Endothelial cell of umbilical vein (primary cell): ENCODE data around the gene TEX101. TPM values are rescaled to one million over a fixed set of nuclear protein-coding genes. Genes with fewer than 3 reads are reported as not detected.

Experiments used
- BruUV-seq: library from RNA; stranded (reverse); fragments of 400-500 nt; replicated peaks from 2 replicates; lab custom pipeline; 2021; lab: Mats Ljungman, UMichigan
- CTCF ChIA-PET: fragments of 300-600, 350-600 bp; sonication (Branson Sonifier 250); formaldehyde crosslinking; loops from one replicate; lab custom pipeline; 2021; ENCODE audit warnings: antibody characterized with exemption, inconsistent platforms; lab: Charles Lee
- POLR2A ChIA-PET: fragments of 300-600, 350-600 bp; sonication (Branson Sonifier 250); formaldehyde crosslinking; loops from one replicate; lab custom pipeline; 2021; ENCODE audit warnings: antibody characterized with exemption, inconsistent platforms; lab: Charles Lee
- DNase-seq: peaks from one replicate; pipeline ENCODE4 v3.0.0-alpha.2; 2011; ENCODE audit warnings: low read depth, low spot score
- FAIRE-seq: peaks from 2 replicates; lab custom pipeline; 2011; peaks lifted over from hg19 to GRCh38; lab: Jason Lieb, UNC
- H2AFZ ChIP-seq: 2 replicates; pipeline ENCODE4 v1.6.0; 2012; ENCODE audit warnings: low read depth, low read length, control low read depth, inconsistent platforms
- H3K27ac ChIP-seq: 2 replicates; pipeline ENCODE4 v1.5.1; 2011; ENCODE audit warnings: low read depth, mild to moderate bottlenecking, control low read depth, low read length, moderate library complexity; ENCODE audit not compliant: insufficient read depth
- H3K27me3 ChIP-seq, 2 experiments: 2 replicates each; pipeline versions ENCODE4 v1.6.0 to v1.6.1; 2011; ENCODE audit warnings: low read length in 2 of 2, mixed read lengths in 1 of 2; ENCODE audit not compliant: control insufficient read depth in 2 of 2, insufficient read depth in 2 of 2
- H3K36me3 ChIP-seq, 2 experiments: 2 replicates in 1 of 2; 3 replicates in 1 of 2; pipeline ENCODE4 v1.5.1; 2011; ENCODE audit warnings: low read length in 2 of 2, mild to moderate bottlenecking in 1 of 2, moderate library complexity in 1 of 2; ENCODE audit not compliant: control insufficient read depth in 2 of 2, insufficient read depth in 2 of 2; ENCODE audit errors: extremely low read depth in 1 of 2
- H3K4me1 ChIP-seq: 3 replicates; pipeline ENCODE4 v1.5.1; 2011; ENCODE audit warnings: mild to moderate bottlenecking, low read length; ENCODE audit not compliant: control insufficient read depth, insufficient read depth; ENCODE audit errors: extremely low read depth
- H3K4me2 ChIP-seq: 2 replicates; pipeline ENCODE4 v1.6.1; 2011; ENCODE audit warnings: low read length, control low read depth, mixed read lengths; ENCODE audit not compliant: insufficient read depth
- H3K4me3 ChIP-seq, 3 experiments: fragments of 200-600 bp in 1 of 3; sonication (generic), shearing (Covaris generic) in 1 of 3; replicated peaks in 1 of 3; 2 replicates each; pipeline ENCODE4 v1.5.1; 2011 to 2016; ENCODE audit warnings: control low read depth in 3 of 3, low read length in 3 of 3, mild to moderate bottlenecking in 2 of 3, inconsistent platforms in 1 of 3, low read depth in 1 of 3, moderate library complexity in 1 of 3; ENCODE audit not compliant: insufficient read depth in 1 of 3
- H3K79me2 ChIP-seq: 2 replicates; pipeline ENCODE4 v1.6.0; 2012; ENCODE audit warnings: low read length, inconsistent platforms; ENCODE audit not compliant: control insufficient read depth, insufficient read depth
- H3K9ac ChIP-seq: replicated peaks from 2 replicates; pipeline ENCODE3; 2011; ENCODE audit warnings: low read length, control low read depth; ENCODE audit not compliant: insufficient read depth; ENCODE audit errors: extremely low read depth
- H3K9me1 ChIP-seq: replicated peaks from 3 replicates; pipeline ENCODE4 v1.6.0; 2011; ENCODE audit warnings: mild to moderate bottlenecking, low read length; ENCODE audit not compliant: control insufficient read depth, insufficient read depth; ENCODE audit errors: extremely low read depth
- H3K9me3 ChIP-seq: replicated peaks from 2 replicates; pipeline ENCODE4 v1.5.1; 2012; ENCODE audit warnings: low read length, inconsistent platforms; ENCODE audit not compliant: control insufficient read depth, insufficient read depth
- H4K20me1 ChIP-seq: replicated peaks from 2 replicates; pipeline ENCODE3; 2011; ENCODE audit warnings: mild to moderate bottlenecking, low read length; ENCODE audit not compliant: control insufficient read depth, insufficient read depth; ENCODE audit errors: extremely low read depth
- CTCF ChIP-seq, 2 donors: IDR thresholded peaks; 1 replicate in 1 of 2; 2 replicates in 1 of 2; pipeline ENCODE4 v1.5.1; 2011; ENCODE audit warnings: low read length in 2 of 2, mild to moderate bottlenecking in 2 of 2, moderate library complexity in 2 of 2, control low read depth in 1 of 2, inconsistent platforms in 1 of 2, low read depth in 1 of 2; ENCODE audit not compliant: insufficient read depth in 1 of 2; ENCODE audit errors: extremely low read depth in 1 of 2
- EZH2 ChIP-seq: IDR thresholded peaks from 2 replicates; pipeline ENCODE4 v1.6.1; 2012; ENCODE audit warnings: borderline replicate concordance, low read depth, mild to moderate bottlenecking, moderate library complexity, low read length, inconsistent platforms; ENCODE audit not compliant: severe bottlenecking
- FOS ChIP-seq: IDR thresholded peaks from 2 replicates; pipeline ENCODE4 v1.6.1; 2011; ENCODE audit warnings: mild to moderate bottlenecking, low read length, moderate library complexity, borderline replicate concordance; ENCODE audit not compliant: insufficient read depth
- GATA2 ChIP-seq: IDR thresholded peaks from 2 replicates; pipeline ENCODE4 v1.7.0; 2011; ENCODE audit warnings: low read depth, mild to moderate bottlenecking, moderate library complexity, mixed read lengths, low read length; ENCODE audit not compliant: insufficient read length, insufficient read depth
- JUN ChIP-seq: IDR thresholded peaks from 2 replicates; pipeline ENCODE4 v1.6.1; 2011; ENCODE audit warnings: borderline replicate concordance, low read depth; ENCODE audit not compliant: insufficient read length, insufficient read depth
- MYC ChIP-seq: IDR thresholded peaks from one replicate; pipeline ENCODE4 v1.6.1; 2011; ENCODE audit warnings: mild to moderate bottlenecking, low read depth, low read length
- POLR2A ChIP-seq: IDR thresholded peaks from 2 replicates; pipeline ENCODE4 v1.6.1; 2012; ENCODE audit warnings: low read depth, mild to moderate bottlenecking, control low read depth, low read length
- POLR2AphosphoS5 ChIP-seq: IDR thresholded peaks from 2 replicates; pipeline ENCODE4 v1.6.1; 2012; ENCODE audit warnings: low read depth, mild to moderate bottlenecking, control low read depth, low read length, moderate library complexity; ENCODE audit not compliant: insufficient read depth
- dilution Hi-C: fragments of 300-500 bp; cut with MboI; formaldehyde crosslinking; loops from one replicate; pipeline ENCODE4 v1.15.0; 2019; ENCODE audit warnings: low sequenced_read_pairs; ENCODE audit not compliant: extremely low pct_ligation_motif_present
- intact Hi-C: fragments of 100-400 bp; cut with micrococcal nuclease; formaldehyde crosslinking; loops from one replicate; pipeline ENCODE4 v1.10.0; 2022
- polyA plus RNA-seq, 4 experiments: library from polyadenylated mRNA; depleted of rRNA in 3 of 4; stranded (reverse) in 3 of 4; unstranded in 1 of 4; fragments of >200 nt; gene quantifications; 2 replicates each; pipeline versions ENCODE4 v1.2.1 to v1.2.3, GENCODE V29; 2011 to 2012; ENCODE audit warnings: missing spikeins in 1 of 4
- total RNA-seq: library from RNA; stranded (reverse); gene quantifications from 2 replicates; pipeline ENCODE4 v1.2.3, GENCODE V29; 2021
- TF ChIP-seq, protein P1 (sequence below): IDR thresholded peaks from 2 replicates; pipeline ENCODE4 v1.6.1; 2011; ENCODE audit not compliant: insufficient read depth, insufficient read length

Gene TEX101
- total and polyA plus RNA-seq, 2 donors (not counting 3 experiments of a cell fraction or from before 2014, with no cell fraction given), result not detected

GRCh38 chr19:43452582-43452981, 37.9 kb downstream of the TEX101 start:
- no peak for TF ChIP-seq MYC
- TF ChIP-seq CTCF (IDR thresholded peaks at IDR 0.05; ENCODE audit: extremely low read depth in 1 of 2, insufficient read depth in 1 of 2, low read depth in 1 of 2, low read length in 2 of 2), result no peak
- TF ChIP-seq, protein P1, sequence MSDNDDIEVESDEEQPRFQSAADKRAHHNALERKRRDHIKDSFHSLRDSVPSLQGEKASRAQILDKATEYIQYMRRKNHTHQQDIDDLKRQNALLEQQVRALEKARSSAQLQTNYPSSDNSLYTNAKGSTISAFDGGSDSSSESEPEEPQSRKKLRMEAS, result no peak
- no peak for TF ChIP-seq POLR2AphosphoS5
- TF ChIP-seq JUN, result no peak
- no peak for TF ChIP-seq EZH2
- no peak for TF ChIP-seq POLR2A
- no peak for TF ChIP-seq FOS
- TF ChIP-seq GATA2, result no peak
- no peaks in the 10 kb centered on the region for H3K9me1 ChIP-seq
- no peaks in the 10 kb centered on the region for H3K9me3 ChIP-seq
- dilution Hi-C loops (no loop called here), intact Hi-C loops (no loop called here)
- H3K4me3 ChIP-seq, result no peak overlapping the region
- no peaks in the 10 kb centered on the region for H3K79me2 ChIP-seq
- no peaks in the 10 kb centered on the region for H3K27me3 ChIP-seq
- H3K4me2 ChIP-seq, result no peak overlapping the region
- FAIRE-seq (no peak), DNase-seq (no peak)
- no peaks in the 10 kb centered on the region for H4K20me1 ChIP-seq
- H3K4me1 ChIP-seq, result no peaks in the 10 kb centered on the region
- H3K27ac ChIP-seq, result no peak overlapping the region
- no peaks in the 10 kb centered on the region for H3K36me3 ChIP-seq
- H2AFZ ChIP-seq, result no peak overlapping the region
- POLR2A ChIA-PET, result no interaction called here
- no TSS peak for BruUV-seq
- no peak overlapping the region for H3K9ac ChIP-seq
- CTCF ChIA-PET, result no interaction called here
